ENCODE data around the gene TAMALIN.

TAMALIN gene

GRCh38 chr12:52003016-52003550, 3.7 kb upstream of the TAMALIN start:
- no peak for FAIRE-seq
- no peak for TF ChIP-seq POLR2AphosphoS5 (IDR thresholded peaks at IDR 0.05; ENCODE audit: low read depth, low read length)
- no peak for TF ChIP-seq PAX5 (IDR thresholded peaks at IDR 0.05; ENCODE audit: insufficient read depth, low read length, severe bottlenecking)
- TF ChIP-seq SPI1 (IDR thresholded peaks at IDR 0.05; ENCODE audit: low read depth, low read length), result no peak
- TF ChIP-seq POLR2A (IDR thresholded peaks at IDR 0.05; ENCODE audit: low read depth, low read length), result no peak
- no peak for TF ChIP-seq POU2F2 (IDR thresholded peaks at IDR 0.05; ENCODE audit: low read depth, low read length)
- TF ChIP-seq TAF1 (IDR thresholded peaks at IDR 0.05; ENCODE audit: low read depth, low read length), result no peak

GRCh38 chr12:52003591-52003990, 3.2 kb upstream of the TAMALIN start:
- FAIRE-seq (no peak), DNase-seq (ENCODE audit: insufficient read length, low spot score) (no peak)
- no peak for TF ChIP-seq POLR2A (IDR thresholded peaks at IDR 0.05; ENCODE audit: low read depth, low read length)
- TF ChIP-seq PAX5 (IDR thresholded peaks at IDR 0.05; ENCODE audit: insufficient read depth, low read length, severe bottlenecking), result no peak
- no peak for TF ChIP-seq SPI1 (IDR thresholded peaks at IDR 0.05; ENCODE audit: low read depth, low read length)
- no peak for TF ChIP-seq TAF1 (IDR thresholded peaks at IDR 0.05; ENCODE audit: low read depth, low read length)
- TF ChIP-seq POU2F2 (IDR thresholded peaks at IDR 0.05; ENCODE audit: low read depth, low read length), result no peak
- no peak for TF ChIP-seq POLR2AphosphoS5 (IDR thresholded peaks at IDR 0.05; ENCODE audit: low read depth, low read length)

More at GRCh38 chr12:52003016-52003550, 3.7 kb upstream of the TAMALIN start:
- no peak for DNase-seq (ENCODE audit: insufficient read length, low spot score)

- TF ChIP-seq POU2F2 (IDR thresholded peaks at IDR 0.05; ENCODE audit: low read depth, low read length), result no peak
- no peak for TF ChIP-seq TAF1 (IDR thresholded peaks at IDR 0.05; ENCODE audit: low read depth, low read length)
- TF ChIP-seq POLR2AphosphoS5 (IDR thresholded peaks at IDR 0.05; ENCODE audit: low read depth, low read length), result no peak
- TF ChIP-seq POLR2A (IDR thresholded peaks at IDR 0.05; ENCODE audit: low read depth, low read length), result no peak
- TF ChIP-seq PAX5 (IDR thresholded peaks at IDR 0.05; ENCODE audit: insufficient read depth, low read length, severe bottlenecking), result no peak
- no peak for TF ChIP-seq SPI1 (IDR thresholded peaks at IDR 0.05; ENCODE audit: low read depth, low read length)
- FAIRE-seq (no peak), DNase-seq (ENCODE audit: insufficient read length, low spot score) (no peak)
These were observed 2.6 kb upstream of the TAMALIN start for GRCh38 chr12:52004042-52004648.

GRCh38 chr12:52005218-52005902, 1.4 kb upstream of the TAMALIN start:
- DNase-seq (ENCODE audit: insufficient read length, low spot score) (no peak), FAIRE-seq (peak; percentile 80)
- TF ChIP-seq SPI1 (IDR thresholded peaks at IDR 0.05; ENCODE audit: low read depth, low read length) (no peak), POU2F2 (IDR thresholded peaks at IDR 0.05; ENCODE audit: low read depth, low read length) (no peak), POLR2AphosphoS5 (IDR thresholded peaks at IDR 0.05; ENCODE audit: low read depth, low read length) (no peak), POLR2A (IDR thresholded peaks at IDR 0.05; ENCODE audit: low read depth, low read length) (no peak), PAX5 (IDR thresholded peaks at IDR 0.05; ENCODE audit: insufficient read depth, low read length, severe bottlenecking) (no peak), TAF1 (IDR thresholded peaks at IDR 0.05; ENCODE audit: low read depth, low read length) (no peak)

GRCh38 chr12:52005903-52006703, 643 bp upstream of the TAMALIN start:
- FAIRE-seq, result no peak
- TF ChIP-seq SPI1 (IDR thresholded peaks at IDR 0.05; ENCODE audit: low read depth, low read length) (peak; percentile 89), POLR2AphosphoS5 (IDR thresholded peaks at IDR 0.05; ENCODE audit: low read depth, low read length) (no peak)
- peak; percentile 75 for DNase-seq (ENCODE audit: insufficient read length, low spot score)

- FAIRE-seq (no peak), DNase-seq (ENCODE audit: insufficient read length, low spot score) (peak; percentile 60)
- TF ChIP-seq SPI1 (IDR thresholded peaks at IDR 0.05; ENCODE audit: low read depth, low read length), result peak; percentile 46
- TF ChIP-seq POU2F2 (IDR thresholded peaks at IDR 0.05; ENCODE audit: low read depth, low read length), result no peak
These were observed 594 bp downstream of the TAMALIN start for GRCh38 chr12:52007158-52007921.

GRCh38 chr12:52007982-52008510, 1.3 kb downstream of the TAMALIN start:
- TF ChIP-seq TAF1 (IDR thresholded peaks at IDR 0.05; ENCODE audit: low read depth, low read length) (no peak), PAX5 (IDR thresholded peaks at IDR 0.05; ENCODE audit: insufficient read depth, low read length, severe bottlenecking) (no peak), POU2F2 (IDR thresholded peaks at IDR 0.05; ENCODE audit: low read depth, low read length) (no peak), SPI1 (IDR thresholded peaks at IDR 0.05; ENCODE audit: low read depth, low read length) (no peak), POLR2A (IDR thresholded peaks at IDR 0.05; ENCODE audit: low read depth, low read length) (no peak), POLR2AphosphoS5 (IDR thresholded peaks at IDR 0.05; ENCODE audit: low read depth, low read length) (no peak)
- FAIRE-seq (no peak), DNase-seq (ENCODE audit: insufficient read length, low spot score) (no peak)

- FAIRE-seq (no peak), DNase-seq (ENCODE audit: insufficient read length, low spot score) (no peak)
- TF ChIP-seq POLR2A (IDR thresholded peaks at IDR 0.05; ENCODE audit: low read depth, low read length), result no peak
- TF ChIP-seq TAF1 (IDR thresholded peaks at IDR 0.05; ENCODE audit: low read depth, low read length), result no peak
- TF ChIP-seq POU2F2 (IDR thresholded peaks at IDR 0.05; ENCODE audit: low read depth, low read length), result no peak
- TF ChIP-seq PAX5 (IDR thresholded peaks at IDR 0.05; ENCODE audit: insufficient read depth, low read length, severe bottlenecking), result no peak
- no peak for TF ChIP-seq SPI1 (IDR thresholded peaks at IDR 0.05; ENCODE audit: low read depth, low read length)
- TF ChIP-seq POLR2AphosphoS5 (IDR thresholded peaks at IDR 0.05; ENCODE audit: low read depth, low read length), result no peak
These were observed 2.5 kb downstream of the TAMALIN start for GRCh38 chr12:52009081-52009751.

Data from GM12891 (cell line).